Neural progenitor cell (in vitro differentiated cells): ENCODE results near the gene ITGBL1.

ENCODE experiments used
- EZH2 ChIP-seq: fragments of 200-600 bp; sonication (generic); IDR thresholded peaks from 2 replicates; pipeline ENCODE4 v1.6.1; 2017; ENCODE audit warnings: antibody characterized with exemption, mild to moderate bottlenecking, moderate library complexity
- TF ChIP-seq, protein P1 (sequence below): fragments of 200-600 bp; sonication (generic); IDR thresholded peaks from 2 replicates; pipeline ENCODE4 v1.5.1; 2017; ENCODE audit warnings: antibody characterized with exemption, mild to moderate bottlenecking

DNA sequence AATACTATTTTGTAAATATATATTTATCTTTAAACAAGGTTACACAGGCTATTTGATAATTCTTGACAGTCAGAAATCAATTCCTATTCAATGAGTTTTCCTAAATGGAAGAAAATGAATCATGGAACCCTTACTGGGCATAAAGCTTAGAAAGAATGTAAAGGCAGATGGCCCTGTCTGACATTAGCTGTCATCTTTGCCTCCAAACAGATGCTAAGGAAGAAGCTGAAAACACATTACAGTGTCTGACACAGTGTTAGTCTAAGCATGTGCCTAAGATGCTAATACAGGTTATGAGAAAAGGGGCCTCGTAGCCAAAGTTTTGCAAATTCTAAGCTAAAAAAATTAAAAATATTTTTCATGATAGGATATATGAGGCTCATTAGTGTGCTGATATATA is 112.8 kb downstream of the ITGBL1 start:
- TF ChIP-seq, protein P1, sequence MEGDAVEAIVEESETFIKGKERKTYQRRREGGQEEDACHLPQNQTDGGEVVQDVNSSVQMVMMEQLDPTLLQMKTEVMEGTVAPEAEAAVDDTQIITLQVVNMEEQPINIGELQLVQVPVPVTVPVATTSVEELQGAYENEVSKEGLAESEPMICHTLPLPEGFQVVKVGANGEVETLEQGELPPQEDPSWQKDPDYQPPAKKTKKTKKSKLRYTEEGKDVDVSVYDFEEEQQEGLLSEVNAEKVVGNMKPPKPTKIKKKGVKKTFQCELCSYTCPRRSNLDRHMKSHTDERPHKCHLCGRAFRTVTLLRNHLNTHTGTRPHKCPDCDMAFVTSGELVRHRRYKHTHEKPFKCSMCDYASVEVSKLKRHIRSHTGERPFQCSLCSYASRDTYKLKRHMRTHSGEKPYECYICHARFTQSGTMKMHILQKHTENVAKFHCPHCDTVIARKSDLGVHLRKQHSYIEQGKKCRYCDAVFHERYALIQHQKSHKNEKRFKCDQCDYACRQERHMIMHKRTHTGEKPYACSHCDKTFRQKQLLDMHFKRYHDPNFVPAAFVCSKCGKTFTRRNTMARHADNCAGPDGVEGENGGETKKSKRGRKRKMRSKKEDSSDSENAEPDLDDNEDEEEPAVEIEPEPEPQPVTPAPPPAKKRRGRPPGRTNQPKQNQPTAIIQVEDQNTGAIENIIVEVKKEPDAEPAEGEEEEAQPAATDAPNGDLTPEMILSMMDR = no peak
- no peak for TF ChIP-seq EZH2
